Placental epithelial cell (primary cell): Measurements from ENCODE around the gene ALG12. TPM values are rescaled to one million over a fixed set of nuclear protein-coding genes. Genes with fewer than 3 reads are reported as not detected.

ENCODE experiments used
- small RNA-seq: library from RNA; depleted of rRNA; stranded (forward); fragments of <200 nt; gene quantifications from one replicate; pipeline ENCODE3, GENCODE V24; 2012
- total RNA-seq: library from RNA; depleted of rRNA; stranded (reverse); fragments of >200 nt; gene quantifications from 2 replicates; pipeline ENCODE4 v1.2.3, GENCODE V29; 2012

ALG12 gene
- 29.8 and 39.0 TPM in 2 replicates for total RNA-seq

DNA sequence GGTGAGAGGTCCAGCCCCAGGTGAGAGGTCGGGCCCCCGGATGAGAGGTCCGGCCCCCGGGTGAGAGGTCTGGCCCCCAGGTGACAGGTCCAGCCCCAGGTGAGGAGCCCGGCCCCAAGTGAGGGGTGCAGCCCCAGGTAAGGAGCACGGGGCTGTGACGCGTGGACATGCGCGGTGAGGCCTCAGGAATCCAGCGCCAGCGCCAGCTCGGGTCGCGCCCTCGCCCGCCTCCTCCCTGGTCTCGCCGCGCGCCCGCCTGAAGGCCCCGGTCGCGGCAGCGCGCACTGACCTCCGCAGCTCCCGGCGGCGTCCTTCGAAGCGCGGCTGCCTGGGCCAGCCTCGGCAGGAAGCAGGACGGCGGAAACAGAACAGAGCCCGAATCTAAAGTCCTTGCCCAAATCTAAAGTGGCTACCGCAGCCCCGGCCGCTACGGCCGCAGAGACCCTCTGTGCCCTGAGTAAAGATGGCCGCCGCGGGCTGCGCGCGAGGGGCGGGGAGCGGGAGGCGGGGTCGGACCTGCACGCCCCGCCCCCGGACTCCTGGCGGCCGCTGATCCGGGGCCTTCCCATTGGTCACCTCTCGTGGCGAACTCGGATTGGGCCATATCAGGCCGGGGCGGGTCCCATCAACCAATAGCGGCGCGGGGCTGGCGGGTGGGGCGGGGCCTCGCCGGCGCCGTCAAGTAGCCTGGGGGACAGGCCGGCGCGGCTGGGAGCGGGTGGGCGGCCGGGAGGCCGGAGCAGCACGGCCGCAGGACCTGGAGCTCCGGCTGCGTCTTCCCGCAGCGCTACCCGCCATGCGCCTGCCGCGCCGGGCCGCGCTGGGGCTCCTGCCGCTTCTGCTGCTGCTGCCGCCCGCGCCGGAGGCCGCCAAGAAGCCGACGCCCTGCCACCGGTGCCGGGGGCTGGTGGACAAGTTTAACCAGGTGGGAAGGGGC, at the start of gene ALG12, which contains the start of gene CRELD2:
Gene ALG12, minus strand, starts transcription at position 465 of the 937 bp plus-strand sequence. CDS start 4,673 bp downstream, outside the sequence.
Gene CRELD2, plus strand, starts transcription at position 661 of the 937 bp plus-strand sequence. Its CDS starts 136 bp downstream, at position 797.

DNA sequence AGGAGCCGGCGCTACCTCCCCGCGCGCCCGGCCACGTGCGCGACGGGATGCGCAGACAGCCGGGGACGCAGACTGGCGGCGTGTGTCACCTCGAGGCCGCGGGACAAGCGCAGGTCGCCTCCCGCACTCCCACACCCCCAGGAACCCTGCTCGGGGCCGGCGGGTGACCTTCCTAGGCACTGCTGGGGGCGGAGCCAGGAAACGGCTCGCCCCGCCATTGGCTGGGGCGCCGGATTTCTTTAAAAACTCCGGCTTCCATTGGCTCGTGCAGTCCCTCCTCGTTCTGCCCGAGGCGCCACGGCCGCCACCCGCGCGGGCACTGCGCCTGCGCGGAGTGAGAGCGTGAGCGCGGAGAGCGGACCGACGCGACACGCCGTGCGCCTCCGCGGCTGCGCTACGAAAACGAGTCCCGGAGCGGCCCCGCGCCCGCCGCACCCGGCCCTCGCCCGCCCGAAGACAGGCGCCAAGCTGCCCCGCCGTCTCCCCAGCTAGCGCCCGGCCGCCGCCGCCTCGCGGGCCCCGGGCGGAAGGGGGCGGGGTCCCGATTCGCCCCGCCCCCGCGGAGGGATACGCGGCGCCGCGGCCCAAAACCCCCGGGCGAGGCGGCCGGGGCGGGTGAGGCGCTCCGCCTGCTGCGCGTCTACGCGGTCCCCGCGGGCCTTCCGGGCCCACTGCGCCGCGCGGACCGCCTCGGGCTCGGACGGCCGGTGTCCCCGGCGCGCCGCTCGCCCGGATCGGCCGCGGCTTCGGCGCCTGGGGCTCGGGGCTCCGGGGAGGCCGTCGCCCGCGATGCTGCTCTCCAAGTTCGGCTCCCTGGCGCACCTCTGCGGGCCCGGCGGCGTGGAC, 42.1 kb upstream of the ALG12 start, which contains the start of gene PIM3:
Gene PIM3, plus strand, starts transcription at position 614 of the 846 bp plus-strand sequence. Its CDS starts 176 bp downstream, at position 790.

DNA sequence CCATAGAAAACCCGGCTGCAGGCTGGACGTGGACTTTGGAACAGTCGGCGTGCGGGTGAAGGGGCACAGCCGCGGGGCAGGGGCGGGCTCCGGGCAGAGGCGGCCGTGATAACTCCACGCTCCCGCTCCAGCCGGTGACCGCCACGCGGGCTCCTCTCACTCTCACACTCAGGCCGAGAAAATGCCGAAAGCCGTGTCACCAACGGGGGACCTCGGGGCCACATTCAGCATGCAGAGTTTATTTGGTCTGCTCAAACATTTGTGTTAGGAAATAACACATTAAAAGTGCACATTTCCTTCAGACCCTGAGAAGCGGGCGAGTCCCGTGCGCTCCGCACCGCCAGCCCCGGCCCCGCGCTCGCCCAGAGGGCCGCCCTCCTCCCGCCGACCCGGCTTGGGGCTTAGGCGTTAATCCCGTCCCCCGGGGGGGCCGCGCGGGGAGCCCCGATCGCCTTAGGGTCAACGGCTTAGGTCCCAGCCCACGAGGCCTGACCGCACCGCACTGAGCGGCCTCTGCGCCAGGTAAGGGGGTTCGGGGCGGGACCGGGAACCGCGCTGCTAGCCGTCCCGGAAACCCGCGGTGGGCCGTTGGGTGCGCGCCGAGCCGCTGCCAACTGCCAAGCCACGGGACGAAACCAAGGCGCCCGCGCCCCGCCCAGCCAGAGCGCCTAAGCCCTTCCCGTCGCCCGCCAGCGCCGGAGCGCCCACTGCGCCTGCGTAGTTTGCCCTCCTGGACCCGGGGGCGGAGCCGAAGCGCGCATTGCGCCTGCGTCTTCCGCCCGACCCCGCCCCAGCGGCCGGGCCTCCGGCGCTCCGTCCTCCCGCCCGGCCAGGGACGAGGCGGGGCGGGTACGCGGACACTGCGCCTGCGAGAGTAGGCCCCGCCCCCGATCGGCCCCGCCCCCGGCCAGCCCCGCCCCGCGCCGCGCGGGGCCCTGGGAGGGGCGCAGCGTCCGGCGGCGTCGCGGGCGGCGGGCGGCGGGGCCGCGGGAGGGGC, 65.0 kb downstream of the ALG12 start, which contains the start of gene ZBED4:
Gene ZBED4, plus strand, starts transcription at position 947 of the 997 bp plus-strand sequence. CDS start 29,819 bp downstream, outside the sequence.

Small RNA genes lying within 50 kb of the gene (small RNA-seq; reads per million reads assigned to genes)
- 0.14 reads per million for gene MIR6821

Other genes starting within 250 kb of the ALG12 start
- 29.1 and 38.5 TPM in 2 replicates for gene BRD1, start 90.6 kb downstream of the ALG12 start, total RNA-seq
- gene ZBED4, start 64.6 kb downstream of the ALG12 start, total RNA-seq: 14.9 and 20.2 TPM in 2 replicates
- 58.1 and 87.2 TPM in 2 replicates for gene CRELD2, start 196 bp upstream of the ALG12 start, total RNA-seq
- 25.5 and 38.6 TPM in 2 replicates for gene PIM3, start 42.3 kb upstream of the ALG12 start, total RNA-seq
- gene IL17REL, start 94.3 kb upstream of the ALG12 start, total RNA-seq: not detected in 2 replicates
- gene TTLL8, start 139.9 kb upstream of the ALG12 start, total RNA-seq: not detected in 2 replicates
- under 0.01 TPM in 2 replicates for gene MLC1, start 167.0 kb upstream of the ALG12 start, total RNA-seq
- gene MOV10L1, start 171.6 kb upstream of the ALG12 start, total RNA-seq: 0.11 and 0.39 TPM in 2 replicates